Measurements from ENCODE around the gene FOXN4. TPM values are rescaled to one million over a fixed set of nuclear protein-coding genes. Genes with fewer than 3 reads are reported as not detected.

The FOXN4 gene
- total RNA-seq, 1 experiment from 2014 or later = 0.37 TPM

DNA sequence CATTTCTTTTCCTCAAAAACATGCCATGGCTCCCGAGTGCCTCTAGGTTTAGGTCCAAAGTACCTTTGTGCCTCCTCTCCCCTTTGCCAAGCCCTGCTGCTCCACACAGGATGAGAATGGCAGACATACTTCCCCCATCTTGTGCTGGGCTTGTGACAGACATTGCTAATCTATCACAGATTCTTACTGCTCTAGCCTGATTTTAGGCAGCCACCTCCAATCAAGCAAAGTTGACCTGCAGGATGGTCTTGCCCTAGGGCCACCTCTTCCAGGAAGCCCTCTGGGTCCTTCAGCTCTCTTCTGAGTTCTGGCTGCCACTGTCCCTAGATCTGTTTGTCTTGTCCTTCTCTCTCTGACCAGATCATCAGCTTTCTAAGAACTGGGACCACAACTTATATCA, 20.5 kb downstream of the FOXN4 start (continued):
- TF ChIP-seq, protein P1, sequence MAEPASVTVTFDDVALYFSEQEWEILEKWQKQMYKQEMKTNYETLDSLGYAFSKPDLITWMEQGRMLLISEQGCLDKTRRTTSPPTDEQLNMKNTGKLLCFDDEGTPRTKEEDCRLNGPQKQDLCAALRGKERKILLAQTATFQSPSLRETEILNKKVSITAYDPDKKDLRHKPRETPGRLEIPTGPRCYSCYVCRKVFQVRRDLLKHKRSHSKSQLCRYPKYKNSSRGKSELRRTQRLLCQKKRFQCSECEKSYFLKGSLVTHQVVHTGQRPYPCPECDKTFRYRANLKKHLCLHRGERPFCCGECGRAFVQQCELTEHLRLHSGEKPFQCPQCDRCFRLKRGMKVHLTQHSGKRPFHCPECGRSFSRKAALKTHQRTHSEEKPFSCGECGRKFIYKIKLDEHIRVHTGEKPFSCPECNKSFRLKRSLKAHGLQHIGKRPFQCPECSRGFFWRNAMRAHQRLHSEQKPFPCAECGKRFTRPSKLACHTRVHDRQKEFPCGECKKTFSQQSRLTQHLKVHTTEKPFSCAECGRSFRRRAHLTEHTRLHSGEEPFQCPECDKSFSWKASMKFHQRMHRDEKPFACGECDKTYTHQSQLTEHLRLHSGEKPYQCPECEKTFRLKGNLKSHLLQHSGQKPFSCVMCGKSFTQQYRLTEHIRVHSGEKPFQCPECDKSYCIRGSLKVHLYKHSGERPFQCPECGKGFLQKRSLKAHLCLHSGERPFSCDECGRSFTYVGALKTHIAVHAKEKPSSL (CRISPR knock-in tag; conservative IDR thresholded peaks at IDR 0.05) = no peak
- TF ChIP-seq, protein P2, sequence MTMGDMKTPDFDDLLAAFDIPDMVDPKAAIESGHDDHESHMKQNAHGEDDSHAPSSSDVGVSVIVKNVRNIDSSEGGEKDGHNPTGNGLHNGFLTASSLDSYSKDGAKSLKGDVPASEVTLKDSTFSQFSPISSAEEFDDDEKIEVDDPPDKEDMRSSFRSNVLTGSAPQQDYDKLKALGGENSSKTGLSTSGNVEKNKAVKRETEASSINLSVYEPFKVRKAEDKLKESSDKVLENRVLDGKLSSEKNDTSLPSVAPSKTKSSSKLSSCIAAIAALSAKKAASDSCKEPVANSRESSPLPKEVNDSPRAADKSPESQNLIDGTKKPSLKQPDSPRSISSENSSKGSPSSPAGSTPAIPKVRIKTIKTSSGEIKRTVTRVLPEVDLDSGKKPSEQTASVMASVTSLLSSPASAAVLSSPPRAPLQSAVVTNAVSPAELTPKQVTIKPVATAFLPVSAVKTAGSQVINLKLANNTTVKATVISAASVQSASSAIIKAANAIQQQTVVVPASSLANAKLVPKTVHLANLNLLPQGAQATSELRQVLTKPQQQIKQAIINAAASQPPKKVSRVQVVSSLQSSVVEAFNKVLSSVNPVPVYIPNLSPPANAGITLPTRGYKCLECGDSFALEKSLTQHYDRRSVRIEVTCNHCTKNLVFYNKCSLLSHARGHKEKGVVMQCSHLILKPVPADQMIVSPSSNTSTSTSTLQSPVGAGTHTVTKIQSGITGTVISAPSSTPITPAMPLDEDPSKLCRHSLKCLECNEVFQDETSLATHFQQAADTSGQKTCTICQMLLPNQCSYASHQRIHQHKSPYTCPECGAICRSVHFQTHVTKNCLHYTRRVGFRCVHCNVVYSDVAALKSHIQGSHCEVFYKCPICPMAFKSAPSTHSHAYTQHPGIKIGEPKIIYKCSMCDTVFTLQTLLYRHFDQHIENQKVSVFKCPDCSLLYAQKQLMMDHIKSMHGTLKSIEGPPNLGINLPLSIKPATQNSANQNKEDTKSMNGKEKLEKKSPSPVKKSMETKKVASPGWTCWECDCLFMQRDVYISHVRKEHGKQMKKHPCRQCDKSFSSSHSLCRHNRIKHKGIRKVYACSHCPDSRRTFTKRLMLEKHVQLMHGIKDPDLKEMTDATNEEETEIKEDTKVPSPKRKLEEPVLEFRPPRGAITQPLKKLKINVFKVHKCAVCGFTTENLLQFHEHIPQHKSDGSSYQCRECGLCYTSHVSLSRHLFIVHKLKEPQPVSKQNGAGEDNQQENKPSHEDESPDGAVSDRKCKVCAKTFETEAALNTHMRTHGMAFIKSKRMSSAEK (CRISPR knock-in tag; IDR thresholded peaks at IDR 0.05; ENCODE audit: borderline replicate concordance) = no peak
- TF ChIP-seq, protein P3, sequence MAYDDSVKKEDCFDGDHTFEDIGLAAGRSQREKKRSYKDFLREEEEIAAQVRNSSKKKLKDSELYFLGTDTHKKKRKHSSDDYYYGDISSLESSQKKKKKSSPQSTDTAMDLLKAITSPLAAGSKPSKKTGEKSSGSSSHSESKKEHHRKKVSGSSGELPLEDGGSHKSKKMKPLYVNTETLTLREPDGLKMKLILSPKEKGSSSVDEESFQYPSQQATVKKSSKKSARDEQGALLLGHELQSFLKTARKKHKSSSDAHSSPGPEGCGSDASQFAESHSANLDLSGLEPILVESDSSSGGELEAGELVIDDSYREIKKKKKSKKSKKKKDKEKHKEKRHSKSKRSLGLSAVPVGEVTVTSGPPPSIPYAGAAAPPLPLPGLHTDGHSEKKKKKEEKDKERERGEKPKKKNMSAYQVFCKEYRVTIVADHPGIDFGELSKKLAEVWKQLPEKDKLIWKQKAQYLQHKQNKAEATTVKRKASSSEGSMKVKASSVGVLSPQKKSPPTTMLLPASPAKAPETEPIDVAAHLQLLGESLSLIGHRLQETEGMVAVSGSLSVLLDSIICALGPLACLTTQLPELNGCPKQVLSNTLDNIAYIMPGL (CRISPR knock-in tag; IDR thresholded peaks at IDR 0.05) = no peak
- TF ChIP-seq OVOL2 (CRISPR knock-in tag; IDR thresholded peaks at IDR 0.05; ENCODE audit: borderline replicate concordance) (no peak), ELF4 (CRISPR knock-in tag; IDR thresholded peaks at IDR 0.05; ENCODE audit: low read depth) (no peak), ZNF138 (CRISPR knock-in tag; conservative IDR thresholded peaks at IDR 0.05) (no peak), ZNF219 (CRISPR knock-in tag; IDR thresholded peaks at IDR 0.05; ENCODE audit: borderline replicate concordance) (no peak)
- TF ChIP-seq, protein P4, sequence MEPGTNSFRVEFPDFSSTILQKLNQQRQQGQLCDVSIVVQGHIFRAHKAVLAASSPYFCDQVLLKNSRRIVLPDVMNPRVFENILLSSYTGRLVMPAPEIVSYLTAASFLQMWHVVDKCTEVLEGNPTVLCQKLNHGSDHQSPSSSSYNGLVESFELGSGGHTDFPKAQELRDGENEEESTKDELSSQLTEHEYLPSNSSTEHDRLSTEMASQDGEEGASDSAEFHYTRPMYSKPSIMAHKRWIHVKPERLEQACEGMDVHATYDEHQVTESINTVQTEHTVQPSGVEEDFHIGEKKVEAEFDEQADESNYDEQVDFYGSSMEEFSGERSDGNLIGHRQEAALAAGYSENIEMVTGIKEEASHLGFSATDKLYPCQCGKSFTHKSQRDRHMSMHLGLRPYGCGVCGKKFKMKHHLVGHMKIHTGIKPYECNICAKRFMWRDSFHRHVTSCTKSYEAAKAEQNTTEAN (CRISPR knock-in tag; IDR thresholded peaks at IDR 0.05) = no peak
- TF ChIP-seq, protein P5, sequence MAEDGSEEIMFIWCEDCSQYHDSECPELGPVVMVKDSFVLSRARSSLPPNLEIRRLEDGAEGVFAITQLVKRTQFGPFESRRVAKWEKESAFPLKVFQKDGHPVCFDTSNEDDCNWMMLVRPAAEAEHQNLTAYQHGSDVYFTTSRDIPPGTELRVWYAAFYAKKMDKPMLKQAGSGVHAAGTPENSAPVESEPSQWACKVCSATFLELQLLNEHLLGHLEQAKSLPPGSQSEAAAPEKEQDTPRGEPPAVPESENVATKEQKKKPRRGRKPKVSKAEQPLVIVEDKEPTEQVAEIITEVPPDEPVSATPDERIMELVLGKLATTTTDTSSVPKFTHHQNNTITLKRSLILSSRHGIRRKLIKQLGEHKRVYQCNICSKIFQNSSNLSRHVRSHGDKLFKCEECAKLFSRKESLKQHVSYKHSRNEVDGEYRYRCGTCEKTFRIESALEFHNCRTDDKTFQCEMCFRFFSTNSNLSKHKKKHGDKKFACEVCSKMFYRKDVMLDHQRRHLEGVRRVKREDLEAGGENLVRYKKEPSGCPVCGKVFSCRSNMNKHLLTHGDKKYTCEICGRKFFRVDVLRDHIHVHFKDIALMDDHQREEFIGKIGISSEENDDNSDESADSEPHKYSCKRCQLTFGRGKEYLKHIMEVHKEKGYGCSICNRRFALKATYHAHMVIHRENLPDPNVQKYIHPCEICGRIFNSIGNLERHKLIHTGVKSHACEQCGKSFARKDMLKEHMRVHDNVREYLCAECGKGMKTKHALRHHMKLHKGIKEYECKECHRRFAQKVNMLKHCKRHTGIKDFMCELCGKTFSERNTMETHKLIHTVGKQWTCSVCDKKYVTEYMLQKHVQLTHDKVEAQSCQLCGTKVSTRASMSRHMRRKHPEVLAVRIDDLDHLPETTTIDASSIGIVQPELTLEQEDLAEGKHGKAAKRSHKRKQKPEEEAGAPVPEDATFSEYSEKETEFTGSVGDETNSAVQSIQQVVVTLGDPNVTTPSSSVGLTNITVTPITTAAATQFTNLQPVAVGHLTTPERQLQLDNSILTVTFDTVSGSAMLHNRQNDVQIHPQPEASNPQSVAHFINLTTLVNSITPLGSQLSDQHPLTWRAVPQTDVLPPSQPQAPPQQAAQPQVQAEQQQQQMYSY (CRISPR knock-in tag; IDR thresholded peaks at IDR 0.05) = no peak
- TF ChIP-seq, protein P6, sequence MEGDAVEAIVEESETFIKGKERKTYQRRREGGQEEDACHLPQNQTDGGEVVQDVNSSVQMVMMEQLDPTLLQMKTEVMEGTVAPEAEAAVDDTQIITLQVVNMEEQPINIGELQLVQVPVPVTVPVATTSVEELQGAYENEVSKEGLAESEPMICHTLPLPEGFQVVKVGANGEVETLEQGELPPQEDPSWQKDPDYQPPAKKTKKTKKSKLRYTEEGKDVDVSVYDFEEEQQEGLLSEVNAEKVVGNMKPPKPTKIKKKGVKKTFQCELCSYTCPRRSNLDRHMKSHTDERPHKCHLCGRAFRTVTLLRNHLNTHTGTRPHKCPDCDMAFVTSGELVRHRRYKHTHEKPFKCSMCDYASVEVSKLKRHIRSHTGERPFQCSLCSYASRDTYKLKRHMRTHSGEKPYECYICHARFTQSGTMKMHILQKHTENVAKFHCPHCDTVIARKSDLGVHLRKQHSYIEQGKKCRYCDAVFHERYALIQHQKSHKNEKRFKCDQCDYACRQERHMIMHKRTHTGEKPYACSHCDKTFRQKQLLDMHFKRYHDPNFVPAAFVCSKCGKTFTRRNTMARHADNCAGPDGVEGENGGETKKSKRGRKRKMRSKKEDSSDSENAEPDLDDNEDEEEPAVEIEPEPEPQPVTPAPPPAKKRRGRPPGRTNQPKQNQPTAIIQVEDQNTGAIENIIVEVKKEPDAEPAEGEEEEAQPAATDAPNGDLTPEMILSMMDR (IDR thresholded peaks at IDR 0.05) = no peak

Measured in WTC11 (cell line).